ENCODE results near the gene TDRD6.
"Not testable (repeated sequence)": the region's sequence is repeated elsewhere in the genome, so short reads cannot be mapped to it uniquely, and the experiment has no call there.

TDRD6 gene, protein sequence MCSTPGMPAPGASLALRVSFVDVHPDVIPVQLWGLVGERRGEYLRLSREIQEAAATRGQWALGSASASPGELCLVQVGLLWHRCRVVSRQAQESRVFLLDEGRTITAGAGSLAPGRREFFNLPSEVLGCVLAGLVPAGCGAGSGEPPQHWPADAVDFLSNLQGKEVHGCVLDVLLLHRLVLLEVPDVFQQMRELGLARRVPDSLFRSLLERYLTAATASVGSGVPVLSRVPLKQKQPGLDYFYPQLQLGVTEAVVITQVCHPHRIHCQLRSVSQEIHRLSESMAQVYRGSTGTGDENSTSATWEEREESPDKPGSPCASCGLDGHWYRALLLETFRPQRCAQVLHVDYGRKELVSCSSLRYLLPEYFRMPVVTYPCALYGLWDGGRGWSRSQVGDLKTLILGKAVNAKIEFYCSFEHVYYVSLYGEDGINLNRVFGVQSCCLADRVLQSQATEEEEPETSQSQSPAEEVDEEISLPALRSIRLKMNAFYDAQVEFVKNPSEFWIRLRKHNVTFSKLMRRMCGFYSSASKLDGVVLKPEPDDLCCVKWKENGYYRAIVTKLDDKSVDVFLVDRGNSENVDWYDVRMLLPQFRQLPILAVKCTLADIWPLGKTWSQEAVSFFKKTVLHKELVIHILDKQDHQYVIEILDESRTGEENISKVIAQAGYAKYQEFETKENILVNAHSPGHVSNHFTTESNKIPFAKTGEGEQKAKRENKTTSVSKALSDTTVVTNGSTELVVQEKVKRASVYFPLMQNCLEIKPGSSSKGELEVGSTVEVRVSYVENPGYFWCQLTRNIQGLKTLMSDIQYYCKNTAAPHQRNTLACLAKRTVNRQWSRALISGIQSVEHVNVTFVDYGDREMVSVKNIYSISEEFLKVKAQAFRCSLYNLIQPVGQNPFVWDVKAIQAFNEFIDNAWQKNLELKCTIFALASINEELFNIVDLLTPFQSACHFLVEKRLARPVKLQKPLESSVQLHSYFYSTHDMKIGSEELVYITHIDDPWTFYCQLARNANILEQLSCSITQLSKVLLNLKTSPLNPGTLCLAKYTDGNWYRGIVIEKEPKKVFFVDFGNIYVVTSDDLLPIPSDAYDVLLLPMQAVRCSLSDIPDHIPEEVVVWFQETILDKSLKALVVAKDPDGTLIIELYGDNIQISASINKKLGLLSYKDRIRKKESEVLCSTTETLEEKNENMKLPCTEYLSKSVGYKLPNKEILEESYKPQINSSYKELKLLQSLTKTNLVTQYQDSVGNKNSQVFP (N-terminal part only)

DNA sequence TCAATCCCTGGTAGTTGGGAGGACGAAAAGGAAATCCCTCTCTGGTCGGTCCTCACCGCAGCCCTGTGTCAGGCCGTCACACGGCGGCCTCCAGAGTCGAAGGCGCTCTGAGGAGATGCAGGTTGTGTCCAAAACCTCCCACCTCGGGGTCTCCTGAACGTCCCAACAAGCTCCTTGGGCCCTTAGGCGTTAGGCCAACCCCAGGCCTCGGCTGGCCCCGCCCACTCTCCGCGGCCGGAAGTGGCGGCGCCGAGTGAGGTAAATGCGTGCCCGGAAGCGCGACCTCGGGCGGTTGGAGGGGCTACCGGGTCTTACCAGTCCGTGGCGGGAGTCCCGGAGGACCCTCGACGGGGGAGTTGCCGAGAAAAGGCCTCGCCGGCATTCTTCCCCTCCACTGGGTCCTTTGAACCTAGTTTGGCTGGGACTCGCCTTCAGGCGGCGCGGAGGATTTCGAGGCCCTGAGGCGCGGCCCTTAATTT, at the start of gene TDRD6:
TSS of gene TDRD6 (plus strand) at position 267 of the 479 bp plus-strand sequence. CDS start 244 bp downstream, outside the sequence.
- H3K27ac ChIP-seq: no peak within 1 kb of the TSS
- H3K27me3 ChIP-seq (replicated peaks): no peaks in the 10 kb centered on the region
- no peak for TF ChIP-seq CTCF (IDR thresholded peaks at IDR 0.05; ENCODE audit: low read depth, low read length, missing control alignments)
- in situ Hi-C loops (cut with HindIII; ENCODE audit: low pct_ligation_motif_present, low sequenced_read_pairs): no loop called here
- no peak for DNase-seq
- H3K36me3 ChIP-seq (replicated peaks): no peaks in the 10 kb centered on the region
- H3K4me3 ChIP-seq (ENCODE audit: low read depth, low read length): no peak within 1 kb of the TSS

GRCh38 chr6:46637933-46638332, 49.8 kb upstream of the TDRD6 start:
- no peak for DNase-seq
- no peak for TF ChIP-seq CTCF (IDR thresholded peaks at IDR 0.05; ENCODE audit: low read depth, low read length, missing control alignments)
- in situ Hi-C loops (cut with HindIII; ENCODE audit: low pct_ligation_motif_present, low sequenced_read_pairs): no loop called here
- H3K36me3 ChIP-seq (replicated peaks): no peaks in the 10 kb centered on the region
- no peaks in the 10 kb centered on the region for H3K27me3 ChIP-seq (replicated peaks)
- H3K27ac ChIP-seq: no peak overlapping the region
- H3K4me3 ChIP-seq (ENCODE audit: low read depth, low read length): no peak overlapping the region

- in situ Hi-C loops (cut with HindIII; ENCODE audit: low pct_ligation_motif_present, low sequenced_read_pairs): no loop called here
Observed at GRCh38 chr6:46638650-46639049, 49.0 kb upstream of the TDRD6 start.

GRCh38 chr6:46642928-46643751, 44.5 kb upstream of the TDRD6 start:
- no peaks in the 10 kb centered on the region for H3K27me3 ChIP-seq (replicated peaks)
- H3K27ac ChIP-seq: no peak overlapping the region
- no peak for DNase-seq
- H3K4me3 ChIP-seq (ENCODE audit: low read depth, low read length): no peak overlapping the region
- no peaks in the 10 kb centered on the region for H3K36me3 ChIP-seq (replicated peaks)
- in situ Hi-C loops (cut with HindIII; ENCODE audit: low pct_ligation_motif_present, low sequenced_read_pairs): no loop called here
- no peak for TF ChIP-seq CTCF (IDR thresholded peaks at IDR 0.05; ENCODE audit: low read depth, low read length, missing control alignments)

More at GRCh38 chr6:46638650-46639049, 49.0 kb upstream of the TDRD6 start:
- Histone ChIP-seq H3K27ac (no peak overlapping the region), H3K4me3 (ENCODE audit: low read depth, low read length) (no peak overlapping the region), H3K27me3 (replicated peaks) (no peaks in the 10 kb centered on the region), H3K36me3 (replicated peaks) (no peaks in the 10 kb centered on the region)
- no peak for DNase-seq
- no peak for TF ChIP-seq CTCF (IDR thresholded peaks at IDR 0.05; ENCODE audit: low read depth, low read length, missing control alignments)

DNA sequence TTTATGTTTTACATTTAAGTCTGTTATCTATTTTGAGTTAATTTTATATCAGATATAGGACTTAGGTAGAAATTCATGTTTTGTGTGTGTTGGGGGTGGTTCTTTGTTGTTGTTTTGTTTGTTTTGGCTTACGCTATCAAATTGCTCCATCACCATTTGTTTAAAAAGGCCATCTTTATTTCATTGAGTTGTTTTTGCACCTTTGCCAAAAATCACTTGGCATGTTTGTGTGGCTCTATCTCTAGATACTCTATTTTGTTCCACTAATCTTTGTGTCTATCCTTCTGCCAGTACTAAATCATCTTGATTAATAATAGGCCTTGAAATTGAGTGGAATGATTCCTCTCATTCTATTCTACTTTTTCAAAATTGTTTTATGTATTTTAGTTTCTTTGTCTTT, 42.4 kb upstream of the TDRD6 start:
- Histone ChIP-seq H3K4me3 (ENCODE audit: low read depth, low read length) (no peak overlapping the region), H3K27me3 (replicated peaks) (no peaks in the 10 kb centered on the region), H3K36me3 (replicated peaks) (no peaks in the 10 kb centered on the region), H3K27ac (no peak overlapping the region)
- no peak for TF ChIP-seq CTCF (IDR thresholded peaks at IDR 0.05; ENCODE audit: low read depth, low read length, missing control alignments)
- in situ Hi-C loops (cut with HindIII; ENCODE audit: low pct_ligation_motif_present, low sequenced_read_pairs): no loop called here
- DNase-seq: no peak

DNA sequence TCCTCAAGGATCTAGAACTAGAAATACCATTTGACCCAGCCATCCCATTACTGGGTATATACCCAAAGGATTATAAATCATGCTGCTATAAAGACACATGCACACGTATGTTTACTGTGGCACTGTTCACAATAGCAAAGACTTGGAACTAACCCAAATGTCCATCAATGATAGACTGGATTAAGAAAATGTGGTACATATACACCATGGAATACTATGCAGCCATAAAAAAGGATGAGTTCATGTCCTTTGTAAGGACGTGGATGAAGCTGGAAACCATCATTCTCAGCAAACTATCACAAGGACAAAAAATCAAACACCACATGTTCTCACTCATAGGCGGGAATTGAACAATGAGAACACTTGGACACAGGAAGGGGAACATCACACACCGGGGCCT, 39.6 kb upstream of the TDRD6 start:
- H3K27me3 ChIP-seq (replicated peaks); H3K36me3 ChIP-seq (replicated peaks); in situ Hi-C loops (cut with HindIII; ENCODE audit: low pct_ligation_motif_present, low sequenced_read_pairs); H3K27ac ChIP-seq; H3K4me3 ChIP-seq (ENCODE audit: low read depth, low read length); DNase-seq: not testable (repeated sequence)
